Karpas-422 (cell line): ENCODE measurements around the gene IFIT5. TPM values are rescaled to one million over a fixed set of nuclear protein-coding genes. Genes with fewer than 3 reads are reported as not detected.

Experiments used
- DNase-seq: peaks from one replicate; pipeline ENCODE4 v3.0.0-alpha.2; 2015
- H2AFZ ChIP-seq: fragments of 200-600 bp; sonication (generic); 2 replicates; pipeline ENCODE4 v1.6.1; 2014; ENCODE audit warnings: antibody characterized with exemption, low read length, mixed read lengths
- H3K27ac ChIP-seq: fragments of 200-600 bp; sonication (generic); 2 replicates; pipeline ENCODE4 v1.5.1; 2014; ENCODE audit warnings: mild to moderate bottlenecking, low read length, moderate library complexity
- H3K27me3 ChIP-seq: fragments of 200-600 bp; sonication (generic); 2 replicates; pipeline ENCODE4 v1.6.1; 2014; ENCODE audit warnings: low read length, mixed read lengths
- H3K36me3 ChIP-seq: fragments of 200-600 bp; sonication (generic); 2 replicates; pipeline ENCODE4 v1.6.1; 2014; ENCODE audit warnings: low read length, mixed read lengths; ENCODE audit not compliant: insufficient read depth
- H3K4me1 ChIP-seq: fragments of 200-600 bp; sonication (generic); 2 replicates; pipeline ENCODE4 v1.6.1; 2014; ENCODE audit warnings: mild to moderate bottlenecking, low read length, mixed read lengths
- H3K4me2 ChIP-seq: fragments of 200-600 bp; sonication (generic); 2 replicates; pipeline ENCODE4 v1.6.1; 2014; ENCODE audit warnings: low read length, low read depth, mild to moderate bottlenecking; ENCODE audit not compliant: poor library complexity, severe bottlenecking
- H3K4me3 ChIP-seq: fragments of 200-600 bp; sonication (generic); 2 replicates; pipeline ENCODE4 v1.5.1; 2014; ENCODE audit warnings: mild to moderate bottlenecking, antibody characterized with exemption, low read length, mixed read lengths
- H3K79me2 ChIP-seq: fragments of 200-600 bp; sonication (generic); 2 replicates; pipeline ENCODE4 v1.6.1; 2014; ENCODE audit warnings: mild to moderate bottlenecking, low read length, mixed read lengths
- H3K9ac ChIP-seq: fragments of 200-600 bp; sonication (generic); 2 replicates; pipeline ENCODE4 v1.6.0; 2014; ENCODE audit warnings: low read length
- H3K9me2 ChIP-seq: fragments of 200-600 bp; sonication (generic), shearing (Covaris generic); replicated peaks from 2 replicates; pipeline ENCODE4 v1.6.0; 2014; ENCODE audit warnings: mild to moderate bottlenecking, low read length, moderate library complexity; ENCODE audit not compliant: insufficient read depth
- H3K9me3 ChIP-seq: fragments of 300-700, 200-600 bp; sonication (generic); 2 replicates; pipeline ENCODE4 v1.6.1; 2014; ENCODE audit warnings: low read length, mixed read lengths
- H4K20me1 ChIP-seq: fragments of 200-600 bp; sonication (generic); 2 replicates; pipeline ENCODE4 v1.6.1; 2014; ENCODE audit warnings: mild to moderate bottlenecking, antibody characterized with exemption, low read length, low read depth; ENCODE audit not compliant: insufficient read depth
- total RNA-seq: library from RNA; depleted of rRNA; stranded (reverse); fragments of >200 nt; shearing (Covaris generic); gene quantifications from 2 replicates; pipeline ENCODE4 v1.2.3, GENCODE V29; 2014; ENCODE audit warnings: low replicate concordance; rRNA removed

Gene IFIT5
- total RNA-seq, 1 experiment from 2014 or later = 0.30 TPM

DNA sequence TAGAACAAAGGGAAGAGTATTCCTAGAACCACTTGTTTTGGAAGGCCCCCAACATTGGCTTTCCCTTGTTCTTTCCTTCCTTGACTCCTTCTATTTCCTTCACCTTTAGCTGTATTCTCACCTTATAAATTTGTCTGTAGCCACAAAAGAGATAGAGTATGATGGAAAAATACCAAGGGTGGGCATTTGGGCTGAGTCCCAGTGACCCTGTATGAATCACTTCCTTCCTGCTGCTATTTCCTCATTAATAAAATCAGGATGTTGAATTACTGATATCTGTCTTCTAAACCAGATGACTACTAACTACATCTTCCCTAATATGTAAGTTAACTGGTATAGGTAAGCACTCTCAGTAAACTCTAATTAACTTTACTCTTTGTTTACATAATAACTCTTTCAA, 55.1 kb downstream of the IFIT5 start:
- Histone ChIP-seq H3K79me2 (no peaks in the 10 kb centered on the region), H3K9me2 (no peaks in the 10 kb centered on the region), H3K4me1 (no peaks in the 10 kb centered on the region), H3K9me3 (no peaks in the 10 kb centered on the region), H3K27me3 (no peaks in the 10 kb centered on the region), H3K4me3 (no peak overlapping the region), H3K36me3 (no peaks in the 10 kb centered on the region), H2AFZ (no peak overlapping the region), H3K4me2 (no peak overlapping the region), H4K20me1 (no peaks in the 10 kb centered on the region), H3K27ac (no peak overlapping the region), H3K9ac (no peak overlapping the region)
- no peak for DNase-seq

Other genes with a start within 250 kb of the IFIT5 start
- not detected in 2 replicates for gene CH25H, start 207.3 kb upstream of the IFIT5 start, total RNA-seq
- gene LIPA, start 162.8 kb upstream of the IFIT5 start, total RNA-seq = 14.5 and 20.9 TPM in 2 replicates
- gene IFIT2, start 112.5 kb upstream of the IFIT5 start, total RNA-seq = 0.75 and 0.97 TPM in 2 replicates
- 1.0 and 1.4 TPM in 2 replicates for gene IFIT3, start 86.6 kb upstream of the IFIT5 start, total RNA-seq
- 0.78 TPM in 1 of 2 replicates, not detected in the other for gene IFIT1B, start 36.5 kb upstream of the IFIT5 start, total RNA-seq
- 0.18 and 0.30 TPM in 2 replicates for gene IFIT1, start 21.9 kb upstream of the IFIT5 start, total RNA-seq
- not detected in 2 replicates for gene SLC16A12, start 121.0 kb downstream of the IFIT5 start, total RNA-seq
- 4.4 and 8.1 TPM in 2 replicates for gene PANK1, start 230.7 kb downstream of the IFIT5 start, total RNA-seq